ENCODE results near the gene RNF220. TPM values are rescaled to one million over a fixed set of nuclear protein-coding genes. Genes with fewer than 3 reads are reported as not detected.
A peak's percentile ranks its signal among the peaks of the same experiment; 100 is the strongest.

Gene RNF220
- total and polyA plus RNA-seq, 2 of the 13 experiments (the other 11 are each of a cell fraction or from before 2014, with no cell fraction given): 48.2 to 72.1 TPM

DNA sequence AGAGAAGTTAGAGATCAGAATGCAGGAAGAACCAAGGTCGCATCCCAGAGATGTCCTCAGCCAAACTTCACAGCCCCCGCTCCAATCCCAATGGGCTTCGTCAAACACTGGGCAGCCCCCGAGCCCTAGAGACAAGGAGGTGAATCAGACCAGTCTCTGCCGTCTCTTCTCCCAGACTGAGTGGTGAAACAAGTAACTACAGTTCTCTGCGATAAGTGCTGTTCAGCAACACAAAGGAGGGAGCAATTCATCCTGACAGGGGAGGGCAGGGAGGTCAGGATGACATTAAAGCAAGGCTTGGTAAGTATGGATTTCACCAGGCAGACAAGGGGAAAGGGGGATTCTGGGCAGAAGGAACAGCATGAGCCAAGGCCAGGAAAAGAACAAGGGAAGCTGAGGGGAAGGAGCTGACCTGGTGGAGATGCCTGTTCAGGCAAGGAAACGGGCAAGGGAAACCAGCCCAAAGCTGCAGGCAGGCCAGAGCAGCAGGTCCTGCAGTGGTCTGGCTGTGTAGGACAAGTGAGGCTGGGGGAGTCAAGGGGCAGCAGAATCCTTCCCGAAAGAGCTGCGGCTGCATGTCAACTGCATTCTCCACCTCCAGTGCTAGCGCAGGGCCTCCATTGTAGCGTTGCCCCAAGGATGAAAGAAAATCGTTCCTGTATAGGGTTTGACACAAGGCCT, 36.4 kb upstream of the RNF220 start:
- POLR2A ChIA-PET: no interaction called here
- Histone ChIP-seq H3K36me3 (replicated peaks in 1 of 2; ENCODE audit: control insufficient read depth in 1 of 2, insufficient read depth in 2 of 2, low read length in 2 of 2) (no peaks in the 10 kb centered on the region), H4K20me1 (ENCODE audit: insufficient read depth, low read length) (no peaks in the 10 kb centered on the region), H2AFZ (ENCODE audit: low read length) (peak overlapping the region; percentile 50), H3K27ac (ENCODE audit: extremely low read length, insufficient read depth, low read length) (no peak overlapping the region), H3K79me2 (ENCODE audit: insufficient read depth, low read length) (no peaks in the 10 kb centered on the region), H3K9ac (ENCODE audit: insufficient read depth, low read depth, low read length) (no peak overlapping the region), H3K9me3 (ENCODE audit: low read length) (no peaks in the 10 kb centered on the region), H3K27me3 (ENCODE audit: control insufficient read depth in 1 of 2, insufficient read depth in 2 of 2, low read length in 2 of 2) (peaks cover 6 to 49% of the 10 kb centered on the region in 2 experiments; a peak in 4 of 5 replicates), H3K4me2 (ENCODE audit: low read depth, low read length) (no peak overlapping the region), H3K4me3 (replicated peaks in 1 of 3; ENCODE audit: insufficient read depth in 1 of 3, low read depth in 2 of 3, low read length in 3 of 3) (no peak overlapping the region), H3K4me1 (ENCODE audit: insufficient read depth, low read length) (no peaks in the 10 kb centered on the region)
- in situ Hi-C loops (cut with HindIII; ENCODE audit: extremely low pct_ligation_motif_present, low pct_unique_long_range_greater_than_20kb): no loop called here
- intact Hi-C loops (cut with micrococcal nuclease; ENCODE audit: unreplicated experiment): no loop called here
- 47% methylated on average over 12 of the region's 12 CpGs for WGBS (ENCODE audit: low lambda C conversion rate)
- BruUV-seq (replicated peaks): no TSS peak
- TF ChIP-seq GATA4 (IDR thresholded peaks at IDR 0.05; ENCODE audit: borderline replicate concordance, low read depth) (no peak), WIZ (CRISPR knock-in tag; IDR thresholded peaks at IDR 0.05) (no peak), CREB1 (IDR thresholded peaks at IDR 0.05) (no peak), CREB1 (CRISPR knock-in tag; IDR thresholded peaks at IDR 0.05) (no peak)
- TF ChIP-seq, protein P1, sequence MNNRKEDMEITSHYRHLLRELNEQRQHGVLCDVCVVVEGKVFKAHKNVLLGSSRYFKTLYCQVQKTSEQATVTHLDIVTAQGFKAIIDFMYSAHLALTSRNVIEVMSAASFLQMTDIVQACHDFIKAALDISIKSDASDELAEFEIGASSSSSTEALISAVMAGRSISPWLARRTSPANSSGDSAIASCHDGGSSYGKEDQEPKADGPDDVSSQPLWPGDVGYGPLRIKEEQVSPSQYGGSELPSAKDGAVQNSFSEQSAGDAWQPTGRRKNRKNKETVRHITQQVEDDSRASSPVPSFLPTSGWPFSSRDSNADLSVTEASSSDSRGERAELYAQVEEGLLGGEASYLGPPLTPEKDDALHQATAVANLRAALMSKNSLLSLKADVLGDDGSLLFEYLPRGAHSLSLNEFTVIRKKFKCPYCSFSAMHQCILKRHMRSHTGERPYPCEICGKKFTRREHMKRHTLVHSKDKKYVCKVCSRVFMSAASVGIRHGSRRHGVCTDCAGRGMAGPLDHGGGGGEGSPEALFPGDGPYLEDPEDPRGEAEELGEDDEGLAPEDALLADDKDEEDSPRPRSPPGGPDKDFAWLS (CRISPR knock-in tag; IDR thresholded peaks at IDR 0.05; ENCODE audit: borderline replicate concordance): no peak
- peak; percentile 42; the same call in 2 of the 3 replicates for ATAC-seq
- no peak for DNase-seq (ENCODE audit: low spot score)
- FAIRE-seq: no peak
- CTCF ChIA-PET (ENCODE audit: low intra/inter-chr PET ratio, low total read pairs): no interaction called here

- CTCF ChIA-PET (ENCODE audit: low intra/inter-chr PET ratio, low total read pairs): no interaction called here
- FAIRE-seq: no peak
- in situ Hi-C loops (cut with HindIII; ENCODE audit: extremely low pct_ligation_motif_present, low pct_unique_long_range_greater_than_20kb): no loop called here
- TF ChIP-seq, protein P2, sequence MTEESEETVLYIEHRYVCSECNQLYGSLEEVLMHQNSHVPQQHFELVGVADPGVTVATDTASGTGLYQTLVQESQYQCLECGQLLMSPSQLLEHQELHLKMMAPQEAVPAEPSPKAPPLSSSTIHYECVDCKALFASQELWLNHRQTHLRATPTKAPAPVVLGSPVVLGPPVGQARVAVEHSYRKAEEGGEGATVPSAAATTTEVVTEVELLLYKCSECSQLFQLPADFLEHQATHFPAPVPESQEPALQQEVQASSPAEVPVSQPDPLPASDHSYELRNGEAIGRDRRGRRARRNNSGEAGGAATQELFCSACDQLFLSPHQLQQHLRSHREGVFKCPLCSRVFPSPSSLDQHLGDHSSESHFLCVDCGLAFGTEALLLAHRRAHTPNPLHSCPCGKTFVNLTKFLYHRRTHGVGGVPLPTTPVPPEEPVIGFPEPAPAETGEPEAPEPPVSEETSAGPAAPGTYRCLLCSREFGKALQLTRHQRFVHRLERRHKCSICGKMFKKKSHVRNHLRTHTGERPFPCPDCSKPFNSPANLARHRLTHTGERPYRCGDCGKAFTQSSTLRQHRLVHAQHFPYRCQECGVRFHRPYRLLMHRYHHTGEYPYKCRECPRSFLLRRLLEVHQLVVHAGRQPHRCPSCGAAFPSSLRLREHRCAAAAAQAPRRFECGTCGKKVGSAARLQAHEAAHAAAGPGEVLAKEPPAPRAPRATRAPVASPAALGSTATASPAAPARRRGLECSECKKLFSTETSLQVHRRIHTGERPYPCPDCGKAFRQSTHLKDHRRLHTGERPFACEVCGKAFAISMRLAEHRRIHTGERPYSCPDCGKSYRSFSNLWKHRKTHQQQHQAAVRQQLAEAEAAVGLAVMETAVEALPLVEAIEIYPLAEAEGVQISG (CRISPR knock-in tag; IDR thresholded peaks at IDR 0.05): no peak
- TF ChIP-seq, protein P3, sequence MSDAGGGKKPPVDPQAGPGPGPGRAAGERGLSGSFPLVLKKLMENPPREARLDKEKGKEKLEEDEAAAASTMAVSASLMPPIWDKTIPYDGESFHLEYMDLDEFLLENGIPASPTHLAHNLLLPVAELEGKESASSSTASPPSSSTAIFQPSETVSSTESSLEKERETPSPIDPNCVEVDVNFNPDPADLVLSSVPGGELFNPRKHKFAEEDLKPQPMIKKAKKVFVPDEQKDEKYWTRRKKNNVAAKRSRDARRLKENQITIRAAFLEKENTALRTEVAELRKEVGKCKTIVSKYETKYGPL (CRISPR knock-in tag; IDR thresholded peaks at IDR 0.05): no peak
- TF ChIP-seq CEBPB (IDR thresholded peaks at IDR 0.05; ENCODE audit: borderline replicate concordance, low read depth, low read length) (no peak), FOXA1 (IDR thresholded peaks at IDR 0.05) (no peak), FOXA1 (CRISPR knock-in tag; IDR thresholded peaks at IDR 0.05) (no peak)
These were observed 33.8 kb upstream of the RNF220 start for GRCh38 chr1:44371206-44371605.

More at GRCh38 chr1:44371206-44371605, 33.8 kb upstream of the RNF220 start:
- ATAC-seq (no peak), DNase-seq (ENCODE audit: low spot score) (no peak)
- Histone ChIP-seq H3K4me3 (replicated peaks in 1 of 3; ENCODE audit: insufficient read depth in 1 of 3, low read depth in 2 of 3, low read length in 3 of 3) (no peak overlapping the region), H3K27ac (ENCODE audit: extremely low read length, insufficient read depth, low read length) (no peak overlapping the region), H3K27me3 (ENCODE audit: control insufficient read depth in 1 of 2, insufficient read depth in 2 of 2, low read length in 2 of 2) (peaks cover 4 to 32% of the 10 kb centered on the region in 2 experiments; a peak in 4 of 5 replicates), H4K20me1 (ENCODE audit: insufficient read depth, low read length) (no peaks in the 10 kb centered on the region), H2AFZ (ENCODE audit: low read length) (no peak overlapping the region), H3K4me1 (ENCODE audit: insufficient read depth, low read length) (no peaks in the 10 kb centered on the region), H3K9me3 (ENCODE audit: low read length) (no peaks in the 10 kb centered on the region), H3K36me3 (replicated peaks in 1 of 2; ENCODE audit: control insufficient read depth in 1 of 2, insufficient read depth in 2 of 2, low read length in 2 of 2) (no peaks in the 10 kb centered on the region), H3K9ac (ENCODE audit: insufficient read depth, low read depth, low read length) (no peak overlapping the region), H3K79me2 (ENCODE audit: insufficient read depth, low read length) (no peaks in the 10 kb centered on the region), H3K4me2 (ENCODE audit: low read depth, low read length) (no peak overlapping the region)
- POLR2A ChIA-PET: no interaction called here
- BruUV-seq (replicated peaks): no TSS peak
- intact Hi-C loops (cut with micrococcal nuclease; ENCODE audit: unreplicated experiment): no loop called here
